Measurements from ENCODE around the gene RNU11. TPM values are rescaled to one million over a fixed set of nuclear protein-coding genes. Genes with fewer than 3 reads are reported as not detected.
A peak's percentile ranks its signal among the peaks of the same experiment; 100 is the strongest.

The RNU11 gene
- not detected for total RNA-seq
- not detected for polyA plus RNA-seq (2013, experiment 1 of 2)
- polyA plus RNA-seq (2013, experiment 2 of 2): 12.6 TPM
- 0 to 0.72 (median 0.04) reads per million in 172 experiments for total RNA-seq

DNA sequence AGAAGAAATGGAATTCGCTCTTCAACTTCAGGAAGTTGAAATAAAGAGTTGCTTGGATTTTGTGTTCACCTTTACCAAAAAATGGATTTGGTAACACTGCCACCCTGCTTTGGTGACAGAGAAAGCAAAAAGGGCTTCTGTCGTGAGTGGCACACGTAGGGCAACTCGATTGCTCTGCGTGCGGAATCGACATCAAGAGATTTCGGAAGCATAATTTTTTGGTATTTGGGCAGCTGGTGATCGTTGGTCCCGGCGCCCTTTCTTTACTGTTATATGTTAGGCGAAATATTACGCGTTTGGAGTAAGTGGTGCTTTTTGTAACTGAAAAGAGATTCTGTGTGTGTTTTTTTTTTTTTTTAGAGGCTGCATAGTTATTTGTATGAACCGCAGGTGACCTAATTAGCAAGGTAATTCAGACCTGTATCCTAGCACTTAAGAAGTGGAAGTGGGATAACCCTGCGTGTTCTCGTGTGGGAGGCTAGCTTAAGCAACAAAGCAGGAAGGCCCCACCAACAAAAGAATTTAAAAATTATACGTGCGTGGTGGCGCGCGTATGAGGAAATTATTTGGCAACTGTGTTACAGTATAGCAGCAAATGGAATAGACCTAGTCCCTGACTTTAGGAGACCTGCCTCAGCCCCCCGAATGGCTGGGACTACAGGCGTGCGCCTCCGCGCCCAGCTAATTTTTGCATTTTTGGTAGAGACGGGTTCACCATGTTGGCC, at the start of gene RNU11:
RNU11 (plus strand) TSS at position 127 of the 725 bp plus-strand sequence.
- Mint-ChIP-seq H3K36me3 (ENCODE audit: low read depth) (peaks cover under 1% of the 10 kb centered on the region), H3K4me1 (ENCODE audit: low read depth) (peaks cover 32% of the 10 kb centered on the region), H3K27me3 (no peaks in the 10 kb centered on the region), H3K27ac (peak within 1 kb of the TSS; percentile 96), H3K4me3 (peak within 1 kb of the TSS; percentile 78), H3K9me3 (no peaks in the 10 kb centered on the region)
- ATAC-seq (ENCODE audit: poor library complexity) (peak; percentile 67), DNase-seq (peak; percentile 77 to 97 (median 85))
- H3K27ac ChIP-seq (ENCODE audit: low read depth in 1 of 2, low read length in 2 of 2): peak within 1 kb of the TSS; percentile 88 to 93
- H3K36me3 ChIP-seq (ENCODE audit: insufficient read depth, low read length): no peaks in the 10 kb centered on the region
- ChIA-PET POLR2A (interaction anchor here (0.7 to 3.1 kb wide), 30 partner anchors 12 to 985 kb away, joined by 3 to 191 read pairs (median 5); partner anchors contain the start of genes EPB41, FAM76A, GMEB1 and MED18), CTCF (interaction anchor here (0.5 to 2.1 kb wide), 5 partner anchors 10 to 88 kb away, joined by 3 to 21 read pairs (median 4); partner anchors contain the start of genes GMEB1 and YTHDF2)
- H3K9me3 ChIP-seq (ENCODE audit: control insufficient read depth in 1 of 2, insufficient read depth in 1 of 2, low read length in 2 of 2): no peaks in the 10 kb centered on the region
- intact Hi-C loops (cut with DNase I, micrococcal nuclease): loop anchor here (1.0 to 10.0 kb wide), 5 partner anchors 20 to 404 kb away; partner anchors contain the start of genes GMEB1 (in 2 of the 2) and YTHDF2 (in 2 of the 2)
- H3K4me3 ChIP-seq (ENCODE audit: low read length): peak within 1 kb of the TSS; percentile 50
- TF ChIP-seq, protein P1, sequence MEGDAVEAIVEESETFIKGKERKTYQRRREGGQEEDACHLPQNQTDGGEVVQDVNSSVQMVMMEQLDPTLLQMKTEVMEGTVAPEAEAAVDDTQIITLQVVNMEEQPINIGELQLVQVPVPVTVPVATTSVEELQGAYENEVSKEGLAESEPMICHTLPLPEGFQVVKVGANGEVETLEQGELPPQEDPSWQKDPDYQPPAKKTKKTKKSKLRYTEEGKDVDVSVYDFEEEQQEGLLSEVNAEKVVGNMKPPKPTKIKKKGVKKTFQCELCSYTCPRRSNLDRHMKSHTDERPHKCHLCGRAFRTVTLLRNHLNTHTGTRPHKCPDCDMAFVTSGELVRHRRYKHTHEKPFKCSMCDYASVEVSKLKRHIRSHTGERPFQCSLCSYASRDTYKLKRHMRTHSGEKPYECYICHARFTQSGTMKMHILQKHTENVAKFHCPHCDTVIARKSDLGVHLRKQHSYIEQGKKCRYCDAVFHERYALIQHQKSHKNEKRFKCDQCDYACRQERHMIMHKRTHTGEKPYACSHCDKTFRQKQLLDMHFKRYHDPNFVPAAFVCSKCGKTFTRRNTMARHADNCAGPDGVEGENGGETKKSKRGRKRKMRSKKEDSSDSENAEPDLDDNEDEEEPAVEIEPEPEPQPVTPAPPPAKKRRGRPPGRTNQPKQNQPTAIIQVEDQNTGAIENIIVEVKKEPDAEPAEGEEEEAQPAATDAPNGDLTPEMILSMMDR (IDR thresholded peaks at IDR 0.05): no peak
- H3K27me3 ChIP-seq (ENCODE audit: control insufficient read depth in 1 of 2, insufficient read depth in 2 of 2, low read length in 2 of 2): no peaks in the 10 kb centered on the region
- peaks cover 36% of the 10 kb centered on the region for H3K4me1 ChIP-seq (ENCODE audit: insufficient read depth, low read length)

DNA sequence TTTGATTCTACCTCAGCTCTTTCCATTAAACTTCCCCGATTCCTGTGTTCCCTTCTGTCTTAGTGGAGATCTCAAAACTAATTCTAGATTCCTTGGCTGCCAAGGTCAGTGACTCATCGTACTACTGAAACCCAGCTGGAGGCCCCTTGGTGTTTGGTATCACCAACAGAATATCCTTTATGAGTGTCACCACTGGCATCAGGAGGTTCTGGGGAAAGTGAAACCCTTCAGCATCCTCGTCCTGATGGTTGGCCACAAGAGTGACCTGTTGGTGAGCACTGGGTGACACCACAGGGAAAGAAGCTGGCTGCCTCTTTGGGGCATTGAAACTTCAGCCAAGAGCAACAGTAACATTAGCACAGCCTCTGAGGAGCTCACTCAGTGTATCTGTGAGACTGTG, 46.7 kb upstream of the RNU11 start:
- DNase-seq (no peak), ATAC-seq (ENCODE audit: poor library complexity) (no peak)
- Histone ChIP-seq H3K27ac (ENCODE audit: low read depth in 1 of 2, low read length in 2 of 2) (no peak overlapping the region), H3K4me3 (ENCODE audit: low read length) (no peak overlapping the region), H3K9me3 (ENCODE audit: control insufficient read depth in 1 of 2, insufficient read depth in 1 of 2, low read length in 2 of 2) (no peaks in the 10 kb centered on the region), H3K27me3 (ENCODE audit: control insufficient read depth in 1 of 2, insufficient read depth in 2 of 2, low read length in 2 of 2) (no peaks in the 10 kb centered on the region), H3K36me3 (ENCODE audit: insufficient read depth, low read length) (peaks cover 46% of the 10 kb centered on the region), H3K4me1 (ENCODE audit: insufficient read depth, low read length) (peaks cover 3% of the 10 kb centered on the region)
- Mint-ChIP-seq H3K27ac (no peak overlapping the region), H3K4me1 (ENCODE audit: low read depth) (no peaks in the 10 kb centered on the region), H3K36me3 (ENCODE audit: low read depth) (peaks cover 46% of the 10 kb centered on the region), H3K9me3 (no peaks in the 10 kb centered on the region), H3K4me3 (no peak overlapping the region), H3K27me3 (no peaks in the 10 kb centered on the region)
- TF ChIP-seq, protein P1 (IDR thresholded peaks at IDR 0.05): no peak
- CTCF ChIA-PET: interaction anchor here (1.7 kb wide), 1 partner anchor 11 kb away, joined by 3 read pairs; no protein-coding TSS in a partner anchor
- intact Hi-C loops (cut with DNase I, micrococcal nuclease): loop anchor here (2.0 to 5.0 kb wide), 3 partner anchors 84 to 354 kb away; no protein-coding TSS in a partner anchor
- POLR2A ChIA-PET: interaction anchor here (1.5 kb wide), 1 partner anchor 353 kb away, joined by 3 read pairs; no protein-coding TSS in a partner anchor

DNA sequence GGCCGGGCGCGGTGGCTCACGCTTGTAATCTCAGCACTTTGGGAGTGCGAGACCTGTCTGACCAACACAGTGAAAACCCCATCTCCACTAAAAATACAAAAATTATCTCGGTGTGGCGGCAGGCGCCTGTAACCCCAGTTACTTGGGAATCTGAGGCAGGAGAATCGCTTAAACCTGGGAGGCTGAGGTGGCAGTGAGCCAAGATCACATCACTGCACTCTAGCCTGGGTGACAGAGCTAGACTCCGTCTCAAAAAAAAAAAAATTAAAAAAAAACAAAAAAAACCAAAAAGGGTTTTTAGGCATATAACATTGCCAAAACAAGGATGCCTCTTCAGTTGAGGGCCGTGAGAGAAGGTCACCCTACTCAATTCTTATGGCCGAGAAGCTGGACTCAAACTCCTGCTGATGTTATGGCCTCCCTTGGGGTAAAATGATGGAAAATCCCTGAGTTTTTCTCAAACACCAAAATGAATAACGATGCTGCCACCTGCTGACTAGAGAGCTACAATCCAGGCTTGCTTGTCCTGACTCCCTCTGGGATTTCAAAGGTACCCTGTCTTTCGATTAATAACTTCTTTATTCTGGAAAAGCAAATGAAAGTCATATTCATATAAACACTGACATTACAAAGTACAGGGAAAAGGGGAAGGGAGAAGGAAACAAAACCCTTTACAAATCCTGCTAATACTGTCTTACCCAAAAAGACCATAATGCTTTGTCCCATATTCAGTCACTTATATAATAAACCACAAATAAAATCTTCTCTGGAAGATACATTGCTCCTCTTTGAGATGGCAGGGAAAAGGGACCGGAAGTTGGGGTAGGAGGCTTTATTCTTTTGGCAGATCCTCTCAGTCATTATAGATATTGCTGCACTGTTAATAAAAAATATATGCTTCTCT, 45.6 kb upstream of the RNU11 start:
- Mint-ChIP-seq H3K4me3 (no peak overlapping the region), H3K36me3 (ENCODE audit: low read depth) (peaks cover 56% of the 10 kb centered on the region), H3K27ac (no peak overlapping the region), H3K27me3 (no peaks in the 10 kb centered on the region), H3K4me1 (ENCODE audit: low read depth) (no peaks in the 10 kb centered on the region), H3K9me3 (no peaks in the 10 kb centered on the region)
- TF ChIP-seq, protein P1 (IDR thresholded peaks at IDR 0.05): peak; percentile 67
- H3K36me3 ChIP-seq (ENCODE audit: insufficient read depth, low read length): peaks cover 56% of the 10 kb centered on the region
- no peaks in the 10 kb centered on the region for H3K27me3 ChIP-seq (ENCODE audit: control insufficient read depth in 1 of 2, insufficient read depth in 2 of 2, low read length in 2 of 2)
- intact Hi-C loops (cut with DNase I, micrococcal nuclease): loop anchor here (1.0 to 5.0 kb wide), 5 partner anchors 84 to 355 kb away; no protein-coding TSS in a partner anchor
- no peak overlapping the region for H3K27ac ChIP-seq (ENCODE audit: low read depth in 1 of 2, low read length in 2 of 2)
- H3K4me1 ChIP-seq (ENCODE audit: insufficient read depth, low read length): peaks cover 3% of the 10 kb centered on the region
- no peak overlapping the region for H3K4me3 ChIP-seq (ENCODE audit: low read length)
- ChIA-PET CTCF (interaction anchor here (0.6 to 1.8 kb wide), 7 partner anchors 12 to 354 kb away, joined by 3 to 8 read pairs (median 4); no protein-coding TSS in a partner anchor), POLR2A (interaction anchor here (0.6 to 1.5 kb wide), 6 partner anchors 21 to 354 kb away, joined by 3 to 7 read pairs (median 4); no protein-coding TSS in a partner anchor)
- no peaks in the 10 kb centered on the region for H3K9me3 ChIP-seq (ENCODE audit: control insufficient read depth in 1 of 2, insufficient read depth in 1 of 2, low read length in 2 of 2)
- no peak for ATAC-seq (ENCODE audit: poor library complexity)
- DNase-seq: peak in 6 of 14 experiments; percentile 11 to 65 (median 48)
